Measurements from ENCODE around the gene CANT1. TPM values are rescaled to one million over a fixed set of nuclear protein-coding genes. Genes with fewer than 3 reads are reported as not detected.

The CANT1 gene
- total RNA-seq: 78.3 and 96.4 TPM in 2 replicates

DNA sequence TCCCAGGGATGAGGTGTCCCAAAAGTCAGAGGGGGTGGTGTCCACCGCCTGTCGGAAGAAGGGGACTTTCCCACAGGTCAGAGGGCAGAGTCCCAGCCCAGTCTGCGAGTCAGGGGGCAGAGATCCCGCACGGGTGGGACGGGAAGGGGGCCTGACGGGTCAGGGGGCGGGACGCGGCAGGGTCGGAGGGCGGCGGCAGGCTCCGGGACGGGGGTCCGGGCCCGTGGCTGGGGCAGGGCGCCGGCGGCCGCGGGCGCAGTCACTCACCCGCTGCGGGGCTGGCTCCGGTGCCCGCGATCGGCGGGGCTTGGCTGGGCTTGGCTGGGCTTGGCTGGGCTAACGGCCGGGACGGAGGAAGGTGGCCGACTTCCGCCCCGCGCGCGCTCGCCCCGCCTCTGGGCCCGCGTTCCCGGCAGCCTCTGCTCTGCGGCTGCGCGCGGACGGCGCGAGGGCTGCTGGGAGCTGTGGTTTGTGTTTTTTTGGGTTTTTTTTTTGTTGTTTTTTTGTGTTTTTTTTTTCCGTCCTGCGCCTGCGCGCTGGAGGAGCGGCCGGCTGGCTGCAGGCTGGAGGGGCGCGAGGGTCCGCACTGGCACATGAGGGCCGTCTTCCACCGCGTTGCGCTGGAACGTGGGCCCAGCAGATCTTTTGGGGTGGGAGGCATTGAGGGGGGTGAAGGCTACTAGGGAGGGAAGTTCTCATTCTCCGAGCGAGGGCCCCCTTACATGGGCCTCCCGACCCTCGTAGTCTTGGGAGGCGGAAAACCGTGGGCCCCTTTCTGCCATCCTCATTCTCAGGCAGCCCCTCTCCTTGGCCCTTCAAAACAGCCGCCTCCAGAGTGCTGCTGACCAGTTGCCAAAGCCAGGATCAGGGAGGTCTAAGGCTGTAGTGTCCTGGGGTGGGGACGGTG is at the start of gene CANT1:
TSS of gene CANT1 (minus strand) at position 368 of the 907 bp plus-strand sequence. CDS start 12,142 bp downstream, outside the sequence.

DNA sequence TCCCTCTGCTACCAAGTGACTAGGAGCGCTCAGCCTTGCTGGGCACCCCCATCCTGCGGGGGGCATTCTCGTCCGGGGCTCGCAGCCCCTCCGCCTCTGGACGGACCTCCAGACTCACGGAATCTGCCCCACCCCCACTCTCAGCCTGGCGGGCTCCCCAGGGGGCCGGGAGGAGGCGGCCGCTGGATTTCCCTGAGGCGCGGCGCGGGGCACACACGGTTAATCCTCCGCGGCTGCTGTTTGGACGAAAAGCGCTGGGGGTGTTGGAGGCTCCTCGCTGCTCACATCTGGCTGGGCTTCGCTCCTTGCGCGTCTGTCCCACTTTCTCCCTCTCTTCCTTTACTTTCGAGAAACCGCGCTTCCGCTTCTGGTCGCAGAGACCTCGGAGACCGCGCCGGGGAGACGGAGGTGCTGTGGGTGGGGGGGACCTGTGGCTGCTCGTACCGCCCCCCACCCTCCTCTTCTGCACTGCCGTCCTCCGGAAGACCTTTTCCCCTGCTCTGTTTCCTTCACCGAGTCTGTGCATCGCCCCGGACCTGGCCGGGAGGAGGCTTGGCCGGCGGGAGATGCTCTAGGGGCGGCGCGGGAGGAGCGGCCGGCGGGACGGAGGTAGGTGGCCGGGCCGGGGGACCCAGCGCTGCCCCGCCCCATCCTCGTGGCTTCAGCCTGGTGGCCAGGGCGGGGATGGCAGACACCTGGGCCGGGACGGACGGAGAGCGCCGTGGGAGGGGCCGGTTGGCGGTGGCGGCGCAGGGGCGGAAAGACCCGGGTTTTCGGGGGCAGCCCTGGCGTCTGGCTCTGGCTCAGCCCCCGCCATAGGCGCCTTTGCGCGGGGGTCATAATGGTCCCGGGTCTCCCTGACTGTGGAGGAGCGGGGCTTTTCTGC is 14.6 kb upstream of the CANT1 start, which contains the start of gene C1QTNF1:
TSS of gene C1QTNF1 (plus strand) at position 284 of the 886 bp plus-strand sequence. CDS start 19,800 bp downstream, outside the sequence.

GRCh38 chr17:78979780-78980623 is 29.6 kb downstream of the CANT1 start, which contains the start of gene LGALS3BP:
Gene LGALS3BP, minus strand, starts transcription at chr17:78979923. Its CDS starts 2,732 bp downstream, at chr17:78977191.

Other genes with a start within 250 kb of the CANT1 start
- gene CYTH1, start 227.5 kb downstream of the CANT1 start, total RNA-seq: 53.9 and 61.8 TPM in 2 replicates
- gene USP36, start 168.9 kb downstream of the CANT1 start, total RNA-seq: 36.9 and 42.5 TPM in 2 replicates
- 2.3 and 3.0 TPM in 2 replicates for gene CEP295NL, start 106.6 kb downstream of the CANT1 start, total RNA-seq
- gene TIMP2, start 84.4 kb downstream of the CANT1 start, total RNA-seq: 102 and 140 TPM in 2 replicates
- gene LGALS3BP, start 29.8 kb downstream of the CANT1 start, total RNA-seq: 0.76 and 2.3 TPM in 2 replicates
- gene C1QTNF1, start 14.4 kb upstream of the CANT1 start, total RNA-seq: 2.9 and 4.3 TPM in 2 replicates
- gene ENGASE, start 65.1 kb upstream of the CANT1 start, total RNA-seq: 12.4 and 15.7 TPM in 2 replicates